ENCODE measurements around the gene PTH2. TPM values are rescaled to one million over a fixed set of nuclear protein-coding genes. Genes with fewer than 3 reads are reported as not detected.

PTH2 gene, protein sequence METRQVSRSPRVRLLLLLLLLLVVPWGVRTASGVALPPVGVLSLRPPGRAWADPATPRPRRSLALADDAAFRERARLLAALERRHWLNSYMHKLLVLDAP
- not detected in 2 replicates for total RNA-seq

DNA sequence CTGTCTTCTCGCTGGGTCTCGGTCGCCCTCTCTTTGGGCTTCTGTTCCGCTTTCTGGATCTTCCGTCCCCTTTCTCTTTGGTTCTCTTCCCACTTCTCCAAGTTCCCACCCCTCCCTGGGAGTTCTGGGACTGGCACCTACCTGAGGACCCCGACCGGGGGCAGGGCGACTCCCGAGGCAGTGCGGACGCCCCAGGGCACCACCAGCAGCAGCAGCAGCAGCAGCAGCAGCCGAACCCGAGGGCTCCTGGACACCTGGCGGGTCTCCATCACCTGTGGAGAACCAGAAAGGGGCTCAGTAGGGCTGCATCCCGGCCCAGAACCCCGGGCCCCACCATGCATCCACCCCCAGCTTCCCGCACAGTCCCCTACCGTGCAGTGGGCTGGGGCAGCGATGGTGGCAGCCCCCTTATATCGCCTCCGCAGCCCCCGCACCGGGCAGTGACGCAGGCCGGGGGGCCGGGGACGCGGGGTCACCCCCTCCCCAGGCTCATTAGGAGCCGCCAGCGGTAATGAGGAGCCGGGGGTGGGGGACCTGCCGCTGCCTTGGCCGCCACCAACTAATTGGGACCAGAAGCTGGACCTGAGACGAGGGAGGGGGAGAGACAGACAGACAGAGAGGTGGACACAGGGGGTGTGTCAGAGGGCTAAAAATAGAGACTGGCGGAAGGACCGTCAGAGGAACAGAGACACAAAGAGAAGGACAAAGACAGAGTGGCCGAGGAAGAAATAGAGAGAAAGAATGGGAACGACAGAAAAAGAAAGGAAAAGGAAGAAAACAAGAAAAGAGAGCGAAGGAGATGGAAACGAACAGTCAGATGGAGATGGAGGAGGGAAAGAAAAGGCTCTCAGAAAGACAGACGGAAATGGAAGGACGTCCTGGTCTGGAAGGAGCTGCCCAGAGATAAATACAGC lies at the start of gene PTH2:
Gene PTH2, minus strand, starts transcription at position 371 of the 914 bp plus-strand sequence. Its CDS starts 102 bp downstream, at position 269.

DNA sequence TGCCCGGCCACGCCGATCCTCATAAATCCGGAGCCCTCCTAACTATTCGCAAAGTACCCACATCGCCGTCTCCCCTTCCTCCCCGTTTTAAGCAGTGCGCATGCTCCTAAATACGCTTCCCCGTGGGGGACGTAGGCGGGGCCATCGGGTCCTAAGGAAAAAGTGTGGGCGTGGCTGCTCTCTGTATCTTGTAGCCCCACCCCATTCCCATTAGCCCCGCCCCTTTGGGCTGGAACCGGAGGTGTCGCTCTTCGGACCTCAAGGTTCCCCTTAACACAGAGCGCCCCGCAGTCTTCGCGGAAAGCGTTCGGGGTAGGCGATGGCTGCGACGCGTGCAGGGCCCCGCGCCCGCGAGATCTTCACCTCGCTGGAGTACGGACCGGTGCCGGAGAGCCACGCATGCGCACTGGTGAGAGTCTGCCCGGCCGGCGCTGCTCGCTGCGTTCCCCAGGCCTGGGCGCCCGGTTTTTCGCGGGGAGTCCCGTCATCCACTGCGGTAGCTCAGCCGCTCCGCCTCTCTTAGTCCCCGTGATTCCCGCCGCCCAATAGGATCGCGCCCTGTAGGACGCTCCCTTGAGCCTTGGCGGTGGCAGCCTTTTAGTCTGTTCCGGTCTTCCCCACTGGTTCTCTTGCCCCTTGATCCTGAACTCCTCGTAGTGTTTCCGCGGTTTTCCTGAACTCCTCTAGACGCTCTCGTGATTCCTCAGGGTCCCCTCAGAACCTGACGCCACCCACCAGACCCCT lies 29.9 kb upstream of the PTH2 start, which contains the start of gene ALDH16A1:
Gene ALDH16A1, plus strand, starts transcription at position 213 of the 744 bp plus-strand sequence. Its CDS starts 107 bp downstream, at position 320.

DNA sequence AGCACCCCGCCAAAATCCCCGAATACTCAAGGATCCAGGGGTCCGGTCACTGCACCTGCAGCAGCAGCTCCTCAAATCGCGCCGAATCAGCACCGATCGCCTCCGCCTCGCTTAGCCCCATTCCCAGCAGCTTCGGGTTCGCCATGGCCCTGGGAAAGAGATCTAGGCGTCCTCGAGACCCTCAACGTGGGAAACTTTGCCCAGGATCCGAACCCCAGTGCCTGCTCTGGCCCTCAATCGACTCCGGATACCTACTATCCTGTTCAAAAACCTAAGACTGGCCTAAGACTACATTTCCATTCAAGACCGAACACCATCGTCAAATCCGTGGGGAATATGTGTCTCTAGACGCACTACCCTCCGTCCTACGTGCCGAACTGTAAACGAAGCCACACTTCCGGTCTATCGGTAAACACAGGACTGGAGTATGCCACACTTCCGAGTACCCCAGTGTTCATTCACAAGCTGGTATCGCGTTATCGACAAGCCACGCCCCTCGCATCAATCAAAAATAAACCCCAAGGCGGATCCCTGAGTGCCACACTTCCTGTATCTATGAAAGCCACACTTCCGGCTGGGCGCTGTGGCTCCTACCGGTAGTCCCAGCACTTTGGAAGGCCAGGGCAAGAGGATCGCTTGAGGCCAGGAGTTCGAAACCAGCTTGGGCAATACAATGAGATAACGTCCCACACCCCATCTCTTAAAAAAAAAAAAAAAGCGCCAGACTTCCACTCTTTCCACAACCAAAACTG lies 28.4 kb upstream of the PTH2 start, which contains the start of gene PIH1D1:
Gene PIH1D1, minus strand, starts transcription at position 385 of the 752 bp plus-strand sequence. Its CDS starts 240 bp downstream, at position 145.

DNA sequence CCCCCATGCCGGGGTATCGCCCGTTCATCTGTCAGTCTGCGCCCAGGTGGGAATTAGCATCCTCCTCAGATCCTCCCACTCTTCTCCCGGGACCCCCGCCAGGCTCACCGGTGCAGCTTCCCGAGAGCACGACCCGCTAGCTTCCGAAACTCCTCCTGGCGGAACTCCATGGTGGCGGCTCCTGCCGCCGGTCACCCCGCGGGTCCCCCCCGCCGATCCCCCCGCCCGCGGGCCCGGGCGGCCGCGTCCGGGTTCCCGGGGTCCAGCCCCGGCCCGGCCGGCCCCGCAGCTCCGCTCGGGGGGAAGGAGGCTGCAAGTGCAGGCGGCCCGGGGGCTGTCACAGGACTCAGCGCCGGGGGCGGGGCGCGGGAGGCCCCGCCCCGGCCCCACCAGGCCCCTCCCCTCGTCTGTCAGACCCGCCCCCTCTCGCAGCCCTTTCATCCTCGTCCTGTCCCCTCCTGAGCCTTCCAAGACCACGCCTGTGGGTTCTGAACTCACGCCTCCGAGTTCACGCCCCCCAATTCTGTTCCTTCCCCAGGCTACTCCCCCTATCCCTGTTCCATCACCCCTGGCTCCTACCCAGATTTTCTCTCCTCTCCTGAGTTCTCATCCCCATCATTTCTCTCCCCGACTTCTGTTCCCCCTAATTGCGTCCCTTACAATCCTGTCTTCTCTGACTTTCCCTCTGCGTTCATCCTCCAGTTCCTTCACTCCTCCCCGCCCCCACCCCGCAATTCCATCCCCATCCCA lies 18.1 kb upstream of the PTH2 start, which contains the start of gene SLC17A7:
Gene SLC17A7, minus strand, starts transcription at position 318 of the 750 bp plus-strand sequence. Its CDS starts 148 bp downstream, at position 170.

DNA sequence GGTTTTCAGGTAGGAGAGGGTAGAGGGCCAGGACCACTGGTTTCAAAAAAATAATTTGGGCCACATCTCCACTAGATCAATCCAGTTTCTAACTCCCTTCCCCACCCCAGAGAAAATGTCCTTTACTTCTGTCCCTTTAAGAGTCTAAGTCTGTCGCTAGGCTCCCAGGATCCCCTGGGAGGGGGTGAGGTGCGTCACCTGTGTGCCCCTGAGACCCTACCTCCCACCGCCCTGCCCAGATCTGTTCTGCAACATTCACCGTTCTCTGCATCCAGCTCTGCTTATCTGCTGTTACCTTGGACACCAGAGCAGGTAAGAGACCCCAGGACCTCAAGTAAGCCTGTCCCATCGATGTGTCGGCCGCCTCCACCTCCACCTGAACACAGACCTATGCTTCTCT lies 1.9 kb upstream of the PTH2 start, which contains the start of gene GFY:
Gene GFY, plus strand, starts transcription at position 211 of the 400 bp plus-strand sequence. CDS start 1,043 bp downstream, outside the sequence.

DNA sequence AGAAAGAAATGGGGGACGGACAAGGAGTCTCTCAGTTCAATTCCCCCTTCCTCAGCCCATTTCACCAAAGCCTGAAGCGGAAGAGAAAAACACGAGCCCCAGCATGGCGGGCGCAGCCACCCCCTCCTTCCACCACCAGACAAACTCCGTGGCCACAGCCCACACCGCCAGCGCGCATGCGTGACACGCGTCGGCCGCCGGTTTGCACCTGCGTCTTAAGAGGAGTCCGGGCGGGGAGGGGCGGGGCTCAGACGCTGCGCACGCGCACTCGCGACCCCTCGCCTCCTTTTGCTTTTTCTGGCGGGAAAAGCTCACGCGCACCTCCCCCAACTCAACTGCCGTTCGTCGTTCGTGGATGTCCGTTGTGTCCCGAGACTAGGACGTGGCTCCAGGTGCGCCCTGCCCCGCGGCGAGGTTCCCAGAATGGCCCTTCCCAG lies 35.3 kb downstream of the PTH2 start, which contains the start of gene KASH5:
Gene KASH5, plus strand, starts transcription at position 314 of the 437 bp plus-strand sequence. CDS start 2,635 bp downstream, outside the sequence.

Other genes with a start within 250 kb of the PTH2 start
- gene SLC6A16, start 98.2 kb downstream of the PTH2 start, total RNA-seq, result 0.19 TPM in 1 of 2 replicates, not detected in the other
- not detected in 2 replicates for gene CD37, start 88.0 kb downstream of the PTH2 start, total RNA-seq
- 15.7 and 18.6 TPM in 2 replicates for gene TEAD2, start 61.0 kb downstream of the PTH2 start, total RNA-seq
- 0.50 TPM in 1 of 2 replicates, not detected in the other for gene DKKL1, start 59.6 kb downstream of the PTH2 start, total RNA-seq
- not detected in 2 replicates for gene KASH5, start 35.2 kb downstream of the PTH2 start, total RNA-seq
- gene GFY, start 1.9 kb upstream of the PTH2 start, total RNA-seq, result not detected in 2 replicates
- gene SLC17A7, start 18.1 kb upstream of the PTH2 start, total RNA-seq, result not detected in 2 replicates
- 53.4 and 57.2 TPM in 2 replicates for gene PIH1D1, start 28.4 kb upstream of the PTH2 start, total RNA-seq
- 36.9 and 95.8 TPM in 2 replicates for gene ALDH16A1, start 29.8 kb upstream of the PTH2 start, total RNA-seq
- gene FLT3LG, start 50.8 kb upstream of the PTH2 start, total RNA-seq, result 3.9 and 8.8 TPM in 2 replicates
- 2,736 and 3,240 TPM in 2 replicates for gene RPL13A, start 64.2 kb upstream of the PTH2 start, total RNA-seq
- 5,849 and 6,378 TPM in 2 replicates for gene RPS11, start 73.0 kb upstream of the PTH2 start, total RNA-seq
- gene FCGRT, start 89.2 kb upstream of the PTH2 start, total RNA-seq, result 141 and 188 TPM in 2 replicates
- 300 and 343 TPM in 2 replicates for gene RCN3, start 104.6 kb upstream of the PTH2 start, total RNA-seq
- 48.8 and 54.8 TPM in 2 replicates for gene NOSIP, start 157.1 kb upstream of the PTH2 start, total RNA-seq
- gene PRRG2, start 157.9 kb upstream of the PTH2 start, total RNA-seq, result 0.29 and 3.6 TPM in 2 replicates
- 11.5 and 12.4 TPM in 2 replicates for gene PRR12, start 167.7 kb upstream of the PTH2 start, total RNA-seq
- 68.3 and 79.6 TPM in 2 replicates for gene RRAS, start 216.7 kb upstream of the PTH2 start, total RNA-seq
- 34.4 and 36.1 TPM in 2 replicates for gene SCAF1, start 218.8 kb upstream of the PTH2 start, total RNA-seq
- gene IRF3, start 242.4 kb upstream of the PTH2 start, total RNA-seq, result 32.6 and 65.3 TPM in 2 replicates
- gene BCL2L12, start 242.5 kb upstream of the PTH2 start, total RNA-seq, result 3.8 and 4.4 TPM in 2 replicates

Measured in cardiac ventricle fibroblast (primary cell).